CD1c-positive myeloid dendritic cell (primary cell): ENCODE data around the gene GRAMD1A.
"Not testable (repeated sequence)": the region's sequence is repeated elsewhere in the genome, so short reads cannot be mapped to it uniquely, and the experiment has no call there.

Experiments used
- DNase-seq: peaks from one replicate; pipeline ENCODE4 v3.0.0-alpha.2; 2016; ENCODE audit errors: extremely low spot score

The GRAMD1A gene

GRCh38 chr19:34999498-35000337 is at the start of gene GRAMD1A:
TSS of gene GRAMD1A (plus strand) at chr19:35000323. CDS start at chr19:35000479, 156 bp downstream.
- peak; percentile 90 for DNase-seq

GRCh38 chr19:34953092-34953491 is 47.0 kb upstream of the GRAMD1A start:
- DNase-seq = no peak

GRCh38 chr19:34957830-34958751 is 42.0 kb upstream of the GRAMD1A start:
- no peak for DNase-seq

- no peak for DNase-seq
These were observed 41.1 kb upstream of the GRAMD1A start for GRCh38 chr19:34959021-34959420.

- no peak for DNase-seq
These were observed 39.9 kb upstream of the GRAMD1A start for GRCh38 chr19:34960103-34960805.

GRCh38 chr19:34960940-34961679 is 39.0 kb upstream of the GRAMD1A start:
- DNase-seq = no peak

- DNase-seq = no peak
These were observed 38.1 kb upstream of the GRAMD1A start for GRCh38 chr19:34961775-34962686.

GRCh38 chr19:34962687-34963572 is 37.2 kb upstream of the GRAMD1A start:
- no peak for DNase-seq

GRCh38 chr19:34963573-34964406 is 36.3 kb upstream of the GRAMD1A start, which contains the start of gene ZNF792:
TSS of gene ZNF792 (minus strand) at chr19:34964229. CDS start at chr19:34963662, 567 bp downstream.
- peak; percentile 29 for DNase-seq

GRCh38 chr19:34964598-34964997 is 35.5 kb upstream of the GRAMD1A start:
- DNase-seq = no peak

- DNase-seq = not testable (repeated sequence)
These were observed 34.6 kb upstream of the GRAMD1A start for GRCh38 chr19:34965505-34965904.

- DNase-seq = no peak
These were observed 32.6 kb upstream of the GRAMD1A start for GRCh38 chr19:34967551-34967950.

GRCh38 chr19:34969721-34970120 is 30.4 kb upstream of the GRAMD1A start:
- DNase-seq = no peak

- DNase-seq = not testable (repeated sequence)
These were observed 29.8 kb upstream of the GRAMD1A start for GRCh38 chr19:34970185-34970780.

GRCh38 chr19:34972163-34972705 is 27.9 kb upstream of the GRAMD1A start:
- DNase-seq = no peak

- peak; percentile 55 for DNase-seq
These were observed 25.5 kb upstream of the GRAMD1A start for GRCh38 chr19:34974646-34975045.

- DNase-seq = no peak
These were observed 25.1 kb upstream of the GRAMD1A start for GRCh38 chr19:34975056-34975455.
